GM19240 (cell line): ENCODE data around the gene TRPC6.
"Not testable (repeated sequence)": the region's sequence is repeated elsewhere in the genome, so short reads cannot be mapped to it uniquely, and the experiment has no call there.

Experiments
- DNase-seq: peaks from one replicate; pipeline ENCODE4 v3.0.0; 2011; ENCODE audit warnings: low spot score; ENCODE audit not compliant: insufficient read length

Gene TRPC6

DNA sequence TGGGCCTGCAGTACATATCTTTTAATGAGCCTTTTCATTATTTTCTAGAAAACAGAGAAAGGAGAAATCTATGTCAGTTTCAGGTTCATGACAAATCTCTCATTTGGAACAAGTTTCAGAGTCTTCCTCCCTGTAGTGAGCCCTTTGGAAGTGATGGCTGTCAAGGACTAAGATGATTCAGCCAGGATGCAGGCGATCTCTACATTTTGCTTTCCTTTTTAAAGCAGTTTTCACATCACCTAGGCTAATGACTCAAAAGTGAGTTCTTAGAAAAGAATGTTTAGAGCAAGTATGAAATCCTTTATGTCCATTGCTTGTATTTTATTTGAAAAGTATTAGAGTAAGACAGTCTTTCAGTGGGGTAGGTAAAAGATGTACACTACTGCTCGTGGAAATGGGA, 130.1 kb downstream of the TRPC6 start:
- DNase-seq: no peak

DNA sequence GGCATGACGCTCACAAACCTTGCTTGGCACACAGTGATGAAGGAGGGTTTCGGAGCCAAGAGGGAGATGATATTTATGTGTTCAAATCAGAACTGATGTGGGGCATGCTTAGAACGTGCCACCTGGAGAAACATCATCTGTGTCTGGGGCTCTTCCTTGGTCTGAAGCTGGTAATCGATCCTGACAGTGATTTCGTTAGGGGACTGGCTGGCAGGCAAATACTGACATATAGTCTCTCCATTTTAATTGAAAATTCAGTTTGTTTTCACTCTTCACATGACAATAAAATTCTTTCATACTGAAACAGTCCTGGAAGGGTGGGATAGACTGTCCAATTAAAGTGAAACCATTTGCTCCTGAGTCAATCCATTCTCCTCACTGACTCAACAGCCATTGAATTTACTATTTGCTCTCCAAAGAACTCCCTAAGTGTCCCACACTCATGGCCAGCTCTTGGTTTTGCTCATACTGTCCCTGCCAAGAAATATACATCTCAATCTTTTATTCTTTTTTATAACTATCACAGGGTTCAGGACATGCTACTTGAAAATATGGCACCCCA, 134.8 kb downstream of the TRPC6 start:
- no peak for DNase-seq

DNA sequence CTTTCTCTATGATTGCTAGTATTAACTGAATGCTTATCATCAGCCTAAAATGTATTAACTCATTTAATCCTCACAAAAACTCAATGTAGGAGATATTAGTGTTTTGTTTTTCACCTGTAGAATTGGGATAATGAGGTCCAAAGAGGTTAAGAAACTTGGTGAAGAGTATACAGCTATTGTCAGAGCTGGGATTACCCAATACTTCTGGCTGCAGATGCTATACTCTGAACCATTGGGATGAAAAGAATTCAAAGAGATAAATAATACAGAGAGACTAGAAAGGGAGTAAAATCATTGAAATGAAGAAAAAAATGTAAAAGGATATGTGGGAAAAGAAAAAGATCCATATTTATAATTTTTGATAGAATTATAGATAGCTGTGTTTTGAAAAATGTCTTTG, 137.1 kb downstream of the TRPC6 start:
- DNase-seq: no peak

DNA sequence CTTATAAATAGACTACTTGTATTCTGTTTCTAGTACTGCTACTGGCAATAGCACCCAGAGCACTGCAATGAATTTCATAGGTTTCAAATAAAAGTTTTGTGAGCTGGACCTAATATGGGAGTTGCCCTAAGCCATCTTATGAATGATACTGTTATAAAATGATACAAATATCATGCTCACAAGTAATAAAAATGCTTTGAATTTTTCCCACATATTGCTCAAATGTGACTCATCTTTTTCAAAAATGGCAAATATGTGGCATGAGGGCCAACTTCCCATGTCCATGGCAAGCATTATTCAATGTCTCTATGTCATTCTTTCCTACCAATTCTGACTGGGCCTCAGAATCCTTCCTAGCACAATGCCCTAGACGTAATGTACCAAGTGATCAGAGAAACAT, 137.6 kb downstream of the TRPC6 start:
- no peak for DNase-seq

DNA sequence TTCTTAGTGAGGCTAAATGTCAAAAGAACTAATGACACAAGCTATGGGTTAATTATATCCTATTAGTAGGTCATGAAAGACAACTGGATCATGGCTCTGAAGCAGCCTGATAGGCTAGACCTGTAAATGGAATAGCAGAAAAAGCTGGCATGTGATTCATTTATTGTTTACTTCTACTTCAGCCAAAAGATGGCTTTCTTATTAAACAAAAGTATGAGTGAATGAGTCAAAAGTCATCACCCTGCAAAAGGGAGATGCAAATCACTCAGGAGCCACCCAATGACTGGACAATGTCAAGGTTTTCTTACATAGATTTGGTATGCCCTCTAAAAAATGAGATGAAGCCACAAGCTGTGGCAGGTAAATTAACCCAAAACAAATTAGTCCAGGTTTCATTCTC, 138.0 kb downstream of the TRPC6 start:
- no peak for DNase-seq

DNA sequence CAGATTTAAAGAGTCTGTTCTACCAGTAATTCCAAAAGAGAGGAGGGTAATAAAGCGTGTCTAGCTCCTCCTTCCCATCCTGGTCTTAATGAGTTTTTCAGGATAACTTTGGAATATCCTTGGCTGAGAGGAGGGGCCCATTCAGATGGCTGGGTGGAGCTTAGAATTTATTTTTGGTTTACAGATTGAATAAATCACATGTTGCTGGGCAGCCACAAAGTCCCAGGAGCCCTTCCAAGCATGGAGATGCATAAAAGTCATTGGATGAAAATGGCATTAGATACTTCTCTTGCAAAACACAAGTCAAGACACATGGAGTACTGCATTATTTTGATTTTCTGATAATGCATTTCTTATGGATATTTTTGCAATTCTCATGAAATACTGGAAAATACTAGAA, 139.0 kb downstream of the TRPC6 start:
- DNase-seq: no peak

DNA sequence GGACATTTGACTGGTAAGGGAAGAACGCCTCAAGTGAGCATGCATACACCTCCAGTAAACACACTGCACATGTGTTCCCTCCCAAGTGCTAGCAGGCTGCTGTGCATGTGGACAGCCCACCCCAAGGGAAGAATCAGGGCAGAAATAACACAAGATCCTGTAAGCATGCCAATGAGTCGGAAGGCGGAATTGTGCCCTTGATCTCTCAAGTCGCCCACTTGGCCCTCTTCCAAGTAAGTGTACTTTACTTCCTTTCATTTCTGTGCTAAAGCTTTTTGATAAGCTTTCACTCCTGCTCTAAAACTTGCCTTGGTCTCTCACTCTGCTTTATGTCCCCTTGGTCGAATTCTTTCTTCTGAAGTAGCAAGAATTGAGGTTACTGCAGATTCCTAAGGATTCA, 139.6 kb downstream of the TRPC6 start:
- no peak for DNase-seq

DNA sequence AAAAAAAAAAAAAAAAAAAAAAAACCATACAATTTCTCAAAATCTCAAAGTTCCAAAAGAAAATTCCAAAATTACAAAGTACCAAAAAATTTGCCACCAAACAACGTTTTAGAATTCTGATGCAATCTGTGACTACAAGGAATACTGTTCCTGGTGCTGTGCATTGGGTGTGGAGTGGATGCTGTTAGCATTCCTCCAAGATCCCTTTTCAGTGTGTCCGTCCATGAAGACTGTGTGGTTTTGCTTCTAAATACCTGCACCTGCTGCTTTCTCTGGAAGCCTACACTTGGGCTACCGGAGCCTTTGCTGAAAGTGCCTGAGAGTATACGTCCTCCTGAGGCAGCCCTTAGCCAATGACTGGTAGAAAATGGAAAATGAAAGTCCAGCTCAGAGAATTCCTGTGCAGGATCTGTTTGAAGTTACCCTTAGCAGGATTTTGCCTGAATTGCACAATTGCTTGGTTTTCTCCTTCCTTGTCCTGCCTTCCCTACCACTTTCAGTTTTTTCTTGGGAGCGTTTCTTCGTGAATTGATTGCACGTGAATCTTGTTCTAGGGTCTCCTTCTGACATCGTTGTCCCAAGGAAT, 140.8 kb downstream of the TRPC6 start:
- no peak for DNase-seq

DNA sequence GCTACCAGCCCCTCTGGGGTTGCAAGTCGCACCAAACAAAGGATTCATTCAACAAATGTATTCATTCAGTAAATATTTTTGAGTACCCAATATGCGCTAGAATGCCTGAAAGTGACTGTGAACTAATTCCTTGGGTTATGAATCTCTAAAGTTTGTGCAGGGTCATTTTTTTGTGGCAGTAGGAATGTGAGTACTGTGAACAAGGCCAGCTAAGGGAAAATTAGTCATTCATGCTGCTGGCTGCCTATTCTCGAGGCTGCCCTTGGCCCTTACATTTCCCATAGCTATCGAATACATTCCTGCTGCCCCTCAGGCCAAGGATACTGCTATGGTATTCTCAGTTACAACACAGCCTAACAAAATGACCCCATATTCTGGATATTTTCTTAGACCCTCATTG, 141.6 kb downstream of the TRPC6 start:
- no peak for DNase-seq

DNA sequence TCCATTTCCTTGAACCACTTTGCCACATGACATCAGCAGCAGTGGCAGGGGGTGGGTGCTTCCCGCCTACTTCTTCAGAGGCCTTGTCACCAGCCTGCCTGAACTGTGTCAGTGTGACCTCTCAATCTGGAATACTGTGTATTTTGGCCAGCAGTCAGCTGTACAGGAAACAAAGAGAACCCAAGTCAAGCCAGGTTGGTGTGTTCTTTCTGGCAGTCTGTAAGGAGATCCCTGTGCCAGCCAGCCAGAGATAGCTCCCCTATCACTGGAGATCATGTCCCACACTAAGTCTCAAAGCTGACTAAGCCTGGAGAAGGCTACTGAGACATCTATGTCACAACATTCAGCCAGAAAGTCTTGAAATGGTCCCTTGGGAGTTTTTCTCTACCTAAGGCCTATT, 142.1 kb downstream of the TRPC6 start:
- no peak for DNase-seq

DNA sequence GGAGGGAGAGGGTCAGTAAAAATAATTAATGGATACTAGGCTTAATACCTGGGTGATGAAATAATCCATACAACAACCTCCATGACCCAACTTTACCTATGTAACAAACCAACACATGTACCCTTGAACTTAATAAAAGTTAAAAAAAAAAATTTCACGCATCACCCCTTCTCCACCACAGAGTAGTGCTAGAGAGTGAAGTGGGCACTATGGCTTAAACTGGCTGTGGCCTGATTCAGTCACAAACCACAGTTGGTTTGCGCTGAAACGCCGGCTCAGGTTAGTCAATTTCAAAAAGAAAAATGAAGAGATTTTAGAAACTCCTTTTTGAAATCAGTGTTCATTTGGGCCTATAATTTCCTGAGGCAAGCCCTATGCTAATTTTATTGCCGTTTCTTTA, 144.3 kb downstream of the TRPC6 start:
- no peak for DNase-seq

DNA sequence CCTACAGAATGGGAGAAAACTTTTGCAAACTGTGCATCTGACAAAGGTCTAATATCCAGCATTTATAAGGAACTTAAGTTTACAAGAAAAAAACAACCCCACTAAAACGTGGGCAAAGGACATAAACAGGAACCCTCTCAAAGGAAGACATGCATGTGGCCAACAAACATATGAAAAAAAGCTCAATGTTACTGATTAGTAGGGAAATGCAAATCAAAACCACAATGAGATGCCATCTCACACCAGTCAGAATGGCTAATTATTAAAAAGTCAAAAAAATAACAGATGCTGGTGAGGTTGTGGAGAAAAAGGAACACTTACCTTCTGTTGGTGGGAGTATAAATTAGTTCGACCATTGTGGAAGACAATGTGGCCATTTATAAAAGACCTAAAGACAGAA, 145.1 kb downstream of the TRPC6 start:
- not testable (repeated sequence) for DNase-seq

DNA sequence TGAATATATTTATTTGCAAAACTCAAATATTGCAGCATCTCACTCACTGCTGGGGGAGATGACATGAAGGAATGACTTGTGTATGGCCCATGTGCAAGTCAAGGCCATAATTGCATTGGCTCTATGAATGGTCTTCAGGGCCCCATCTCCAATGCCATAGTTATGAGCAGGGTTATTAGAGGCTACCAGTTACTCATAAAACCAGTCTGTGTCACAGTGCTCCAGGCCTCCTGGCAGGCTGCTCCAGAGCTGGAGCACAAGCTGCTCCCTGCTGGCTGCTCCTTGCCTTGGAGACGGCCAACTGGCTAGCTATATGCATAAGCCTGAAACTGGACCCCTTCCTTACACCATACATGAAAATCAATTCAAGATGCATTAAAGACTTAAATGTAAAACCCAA, 145.7 kb downstream of the TRPC6 start:
- DNase-seq: no peak

DNA sequence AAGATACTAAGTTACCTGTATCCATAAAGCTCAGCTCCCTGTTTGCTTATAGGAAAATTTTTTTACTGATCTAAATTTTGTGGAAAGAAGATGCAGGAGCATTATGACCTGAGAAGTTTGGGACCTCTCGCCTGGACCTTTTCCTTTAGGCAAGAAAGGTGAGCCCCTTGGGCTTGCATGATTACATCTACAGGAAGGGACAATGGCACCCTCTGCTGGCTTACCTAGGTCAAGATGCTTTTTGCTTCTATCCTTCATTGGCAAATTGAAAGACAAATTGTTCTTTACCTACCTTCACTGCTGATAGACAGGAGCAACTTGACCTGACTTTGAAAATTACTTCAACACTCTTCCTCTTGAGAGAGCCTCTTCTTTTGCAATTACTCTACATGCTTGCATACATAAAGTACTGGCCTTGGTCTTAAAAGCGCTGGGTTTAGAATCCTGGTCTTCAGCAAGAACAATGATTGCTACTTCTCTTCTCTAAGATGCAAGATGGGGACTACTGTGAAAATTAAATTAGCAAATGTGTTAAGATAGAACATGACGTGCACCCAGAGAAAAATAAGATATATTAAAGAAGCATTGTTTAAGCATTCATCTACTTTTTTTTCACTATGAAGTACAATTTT, 147.2 kb downstream of the TRPC6 start:
- DNase-seq: no peak

DNA sequence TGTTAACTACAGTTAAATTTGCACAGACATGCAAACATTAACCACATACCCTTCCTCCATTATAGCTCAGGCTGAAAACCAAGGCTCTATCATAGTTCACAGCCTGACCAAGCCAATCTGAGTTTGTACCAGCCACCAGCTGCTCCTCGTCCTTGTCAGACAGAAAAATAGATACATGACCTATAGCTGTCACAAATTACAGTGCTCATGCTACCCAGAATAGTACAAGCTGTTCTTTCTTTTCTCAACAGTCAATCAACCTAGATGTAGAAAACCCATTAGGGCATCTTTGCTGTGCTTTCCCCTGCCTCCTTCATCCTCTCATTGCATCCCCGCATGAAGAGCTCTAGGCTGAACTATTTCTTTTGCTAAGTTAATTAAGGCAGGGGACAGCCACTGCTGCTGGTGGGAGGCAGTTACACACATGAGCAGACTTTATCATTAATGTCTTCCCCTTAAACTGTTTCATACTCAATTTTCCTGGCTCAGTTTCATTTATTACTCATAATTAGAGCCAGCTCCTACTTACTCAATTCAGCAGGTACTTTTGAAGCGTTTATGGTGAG, 148.3 kb downstream of the TRPC6 start:
- no peak for DNase-seq

DNA sequence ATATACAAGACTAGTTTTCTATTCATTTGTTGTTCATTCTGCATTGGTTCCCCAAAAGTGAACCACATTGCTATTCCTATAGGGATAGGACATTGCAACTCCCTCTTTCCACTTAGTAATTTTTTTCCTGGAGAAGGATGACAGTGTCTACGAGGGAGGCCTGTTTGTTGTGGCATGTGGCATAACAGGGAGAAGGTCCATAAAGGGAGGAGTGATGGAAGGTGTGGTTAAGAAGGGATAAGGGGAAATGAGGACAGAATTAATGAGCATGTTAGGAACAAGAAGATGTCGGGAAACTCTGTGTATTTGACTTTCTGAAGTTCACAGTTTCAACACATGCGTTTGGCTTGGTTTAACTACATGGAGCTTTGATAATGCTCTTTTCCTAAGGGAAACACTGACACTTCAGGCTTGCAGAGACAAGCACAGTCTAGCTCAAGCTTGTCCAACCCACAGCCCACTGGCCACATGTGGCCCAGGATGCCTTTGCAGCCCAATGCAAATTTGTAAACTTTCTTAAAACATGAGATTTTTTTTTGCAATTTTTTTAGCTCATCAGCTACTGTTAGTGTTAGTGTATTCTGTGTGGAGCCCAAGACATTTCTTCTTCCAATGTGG, 149.7 kb downstream of the TRPC6 start:
- DNase-seq: no peak

DNA sequence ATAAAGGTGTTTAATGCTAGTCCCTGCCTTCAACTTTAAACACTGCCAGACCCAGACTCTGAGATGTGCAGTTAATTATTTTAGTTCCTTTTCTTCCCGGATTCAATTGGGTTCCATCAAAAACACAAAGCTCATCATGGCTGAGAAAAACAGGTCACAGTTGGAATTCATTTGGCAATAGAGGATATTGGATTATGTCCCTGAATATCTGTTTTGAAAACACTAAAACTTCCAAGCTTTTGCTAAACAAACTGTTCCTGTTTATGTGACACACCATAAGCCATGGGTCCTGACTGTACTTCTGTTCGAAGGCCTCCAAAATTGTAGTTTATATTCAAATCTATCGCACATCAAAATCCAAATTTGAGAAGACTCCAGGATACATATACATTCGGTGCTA, 150.7 kb downstream of the TRPC6 start:
- DNase-seq: no peak

DNA sequence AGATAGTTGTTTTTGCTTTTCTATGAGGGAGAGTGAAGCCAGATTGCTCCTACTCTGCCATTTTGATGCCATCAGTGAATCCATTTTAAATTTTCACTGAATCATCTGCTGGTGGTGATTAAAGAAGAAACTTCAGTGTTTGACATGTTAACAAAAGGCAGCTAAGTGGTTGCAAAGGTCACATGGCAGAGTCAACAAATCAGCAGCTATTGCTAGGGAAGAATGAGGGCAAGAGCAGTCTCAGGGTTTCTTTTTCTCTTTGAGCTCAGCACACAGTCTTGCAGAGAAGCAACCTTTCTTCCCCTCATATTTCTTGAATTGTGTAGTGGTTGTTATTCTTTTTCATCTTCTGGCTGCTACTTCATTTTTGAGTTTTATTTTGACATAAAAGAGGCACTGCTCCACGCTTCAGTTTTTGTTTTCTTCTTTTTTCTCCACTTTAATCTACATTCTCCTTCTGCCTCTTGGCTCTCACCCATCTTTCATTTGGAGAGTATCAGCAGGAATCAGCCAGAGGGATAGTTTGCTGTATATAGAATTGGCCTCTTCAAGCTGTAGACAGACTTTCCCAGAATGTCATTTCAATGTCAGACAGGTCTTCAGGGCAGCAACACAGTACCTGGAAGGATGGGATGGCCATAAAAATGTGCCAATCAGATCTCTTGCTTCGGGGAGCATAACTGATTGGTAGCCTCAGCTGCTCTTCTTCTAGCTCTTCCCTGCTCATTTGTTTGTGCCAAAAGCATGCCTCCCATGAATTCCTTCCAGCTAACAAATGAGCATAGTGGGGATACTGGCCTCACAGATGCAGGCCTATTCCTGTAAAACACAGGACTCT, 153.9 kb downstream of the TRPC6 start:
- no peak for DNase-seq

DNA sequence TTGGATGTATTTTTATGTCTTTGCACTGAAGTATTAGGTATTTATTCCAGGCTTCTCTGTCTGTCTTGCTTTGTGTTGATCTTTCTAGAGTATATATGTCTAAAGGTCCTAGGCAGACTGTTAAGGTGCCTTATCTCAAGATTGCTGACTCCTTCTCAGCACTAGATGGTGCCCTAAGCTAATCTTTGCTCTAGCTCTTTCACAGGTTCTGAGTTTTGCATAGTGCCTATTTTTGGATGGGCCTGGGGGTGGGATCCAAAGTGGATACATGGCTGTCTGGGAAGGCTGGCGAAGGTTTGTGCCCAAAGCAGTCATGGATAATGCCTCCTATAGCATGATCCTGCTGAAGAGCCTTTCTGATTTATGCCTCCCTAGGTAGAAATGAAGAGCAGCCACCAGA, 154.9 kb downstream of the TRPC6 start:
- no peak for DNase-seq

DNA sequence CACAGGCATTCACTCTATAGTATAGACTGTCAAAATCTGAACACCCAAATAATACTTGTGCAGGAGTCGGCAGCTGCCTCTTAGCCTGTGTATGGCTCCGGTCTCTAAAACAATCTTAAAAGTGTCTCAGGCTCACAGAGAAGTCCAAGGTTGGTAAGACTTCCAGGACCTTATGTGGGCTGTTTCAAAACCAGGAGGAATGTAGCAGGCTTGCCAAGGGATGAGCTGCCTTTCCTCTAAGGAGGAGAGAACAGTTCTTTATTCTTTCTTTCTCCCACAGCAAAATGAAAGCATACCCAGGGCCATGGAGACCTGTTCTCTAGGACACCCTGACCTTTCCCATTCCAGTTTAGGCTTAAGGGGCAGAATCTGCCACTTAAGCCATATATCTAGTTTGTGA, 176.5 kb downstream of the TRPC6 start:
- no peak for DNase-seq
